HG03097 (cell line): Measurements from ENCODE around the gene PORCN.
A peak's percentile ranks its signal among the peaks of the same experiment; 100 is the strongest.

ENCODE experiments used
- ATAC-seq: cut with Tn5 transposase; IDR thresholded peaks from one replicate; pipeline ENCODE4 v1.9.1; 2021; ENCODE audit not compliant: unreplicated experiment, low FRiP score

PORCN gene

DNA sequence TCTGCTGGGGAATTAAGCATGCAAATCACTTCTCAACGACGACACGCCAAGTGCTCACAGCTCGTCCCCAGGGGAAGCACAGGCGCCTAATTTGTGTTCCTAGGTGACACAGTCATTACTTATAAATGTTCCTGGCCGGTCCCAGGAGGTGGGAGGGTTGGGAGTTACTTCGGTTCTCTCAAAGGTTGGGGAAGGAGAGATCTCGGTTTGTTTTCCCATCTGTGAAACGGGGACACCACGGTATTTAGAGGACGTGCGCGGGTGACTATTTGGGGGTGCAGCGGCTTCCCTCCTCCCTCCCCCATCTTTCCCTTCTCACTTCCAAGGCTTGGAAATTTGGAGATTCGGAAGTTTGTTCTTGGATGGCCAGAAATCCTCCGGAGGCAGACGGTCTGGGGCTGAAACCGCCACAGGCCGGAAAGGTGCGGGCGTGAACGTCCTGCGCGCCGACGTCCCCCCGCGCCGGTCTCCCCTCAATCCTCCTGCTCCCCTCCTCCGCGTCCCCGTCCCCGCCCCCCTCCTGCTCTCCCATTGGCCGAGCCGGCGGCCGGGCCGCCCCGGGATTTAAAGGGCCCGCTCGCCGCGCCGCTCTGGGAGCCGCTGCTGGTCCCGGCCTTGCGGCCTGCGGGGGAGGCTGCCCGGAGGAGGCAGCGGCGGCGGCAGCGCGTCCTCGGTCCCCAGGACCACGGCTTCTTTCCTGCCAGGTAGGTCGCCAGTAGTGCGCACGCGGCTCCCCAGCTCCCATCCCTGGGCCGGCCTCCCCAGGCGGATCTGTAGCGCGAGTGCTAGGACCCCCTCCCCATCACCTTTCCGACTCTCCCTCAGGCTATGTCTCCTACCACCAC lies at the start of gene PORCN:
Gene PORCN (plus strand): TSS at position 593 of the 845 bp plus-strand sequence. CDS start 829 bp downstream, outside the sequence.
- ATAC-seq = peak; percentile 56

- ATAC-seq = no peak
Measured at GRCh38 chrX:48459483-48459882, 49.3 kb upstream of the PORCN start.

DNA sequence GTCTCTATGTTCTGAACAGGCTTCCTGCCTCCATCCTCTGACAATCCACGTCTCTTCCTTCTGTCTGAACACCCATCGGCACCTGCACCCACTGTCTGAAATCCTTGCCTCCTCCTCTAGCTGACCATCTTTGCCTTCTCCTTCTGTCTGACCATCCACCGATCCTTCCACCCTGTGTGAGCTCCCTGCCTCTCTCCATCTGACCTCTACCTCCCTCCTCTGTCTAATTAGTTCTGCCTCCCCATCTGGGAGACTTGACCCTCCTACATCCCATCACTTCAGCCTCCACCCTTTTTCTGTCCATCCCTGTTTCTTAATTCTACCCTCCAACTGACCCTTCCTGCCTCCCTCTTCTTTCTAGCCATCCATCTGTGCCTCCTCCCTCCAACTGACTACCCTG lies 48.8 kb upstream of the PORCN start:
- ATAC-seq = no peak

GRCh38 chrX:48460606-48461005 lies 48.2 kb upstream of the PORCN start:
- ATAC-seq = no peak

- ATAC-seq = no peak
Measured at GRCh38 chrX:48461830-48462229, 47.0 kb upstream of the PORCN start.

- ATAC-seq = no peak
Measured at GRCh38 chrX:48465336-48465933, 43.4 kb upstream of the PORCN start.

DNA sequence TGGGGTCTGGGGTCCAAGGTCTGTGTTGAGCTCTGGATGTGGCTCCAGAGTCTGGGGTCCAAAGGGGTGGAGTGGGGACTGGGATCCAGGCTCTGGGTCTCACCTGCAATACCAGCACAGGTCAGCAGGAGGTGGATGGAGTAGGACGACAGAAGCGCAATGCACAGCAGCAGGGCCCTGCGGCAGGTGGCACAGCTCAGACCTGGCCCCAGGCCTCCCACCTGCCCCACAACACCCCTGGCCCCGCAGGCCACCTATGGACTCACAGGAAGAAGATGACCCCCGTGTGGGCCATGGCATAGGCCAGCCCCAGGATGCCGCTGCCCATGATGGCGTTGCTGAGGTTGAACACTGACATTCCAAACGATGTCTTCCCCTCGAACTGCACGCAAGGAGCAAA lies 42.1 kb upstream of the PORCN start:
- ATAC-seq = no peak

- no peak for ATAC-seq
Measured at GRCh38 chrX:48467281-48467761, 41.5 kb upstream of the PORCN start.

GRCh38 chrX:48468247-48468671 lies 40.5 kb upstream of the PORCN start:
- no peak for ATAC-seq

GRCh38 chrX:48468693-48469691 lies 39.8 kb upstream of the PORCN start:
- no peak for ATAC-seq

DNA sequence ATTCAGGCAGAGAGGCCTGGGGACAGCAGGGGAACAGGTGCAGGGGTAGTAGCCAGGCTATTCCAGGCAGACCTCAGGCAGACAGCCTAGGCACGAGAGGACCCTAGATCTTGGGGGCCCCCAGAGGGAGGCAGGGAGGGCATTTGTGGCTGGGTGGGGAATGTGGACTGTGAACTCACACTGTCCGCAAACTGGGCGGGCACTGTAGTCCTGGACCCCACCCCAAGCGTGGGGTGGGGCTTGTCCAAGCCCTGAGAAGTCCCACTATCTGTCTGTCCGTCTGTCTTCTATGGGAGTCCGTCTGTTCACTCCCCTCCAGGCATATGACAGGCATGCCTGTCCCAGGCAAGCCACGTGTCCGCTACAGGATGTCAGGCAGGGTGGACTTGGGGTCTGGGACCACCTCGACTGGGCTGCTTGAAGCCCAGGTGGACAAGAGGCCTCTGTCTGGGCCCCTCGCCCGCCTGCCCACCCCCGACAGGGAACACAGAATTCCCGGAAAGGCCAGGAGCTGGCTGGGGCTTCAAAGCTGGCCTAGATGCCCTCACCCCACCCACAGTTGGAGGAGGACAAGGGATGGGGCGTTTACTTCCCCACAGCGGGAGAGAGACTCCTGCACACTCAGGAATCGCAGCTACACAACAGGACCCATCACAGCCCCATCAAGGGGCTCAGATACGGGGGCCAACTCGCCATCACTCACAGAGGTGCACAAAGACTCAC lies 38.5 kb upstream of the PORCN start, which contains the start of gene SLC38A5:
Gene SLC38A5 (minus strand): TSS at position 151 of the 723 bp plus-strand sequence. CDS start 2,336 bp downstream, outside the sequence.
- ATAC-seq = no peak

- no peak for ATAC-seq
Measured at GRCh38 chrX:48470833-48471118, 38.0 kb upstream of the PORCN start.

DNA sequence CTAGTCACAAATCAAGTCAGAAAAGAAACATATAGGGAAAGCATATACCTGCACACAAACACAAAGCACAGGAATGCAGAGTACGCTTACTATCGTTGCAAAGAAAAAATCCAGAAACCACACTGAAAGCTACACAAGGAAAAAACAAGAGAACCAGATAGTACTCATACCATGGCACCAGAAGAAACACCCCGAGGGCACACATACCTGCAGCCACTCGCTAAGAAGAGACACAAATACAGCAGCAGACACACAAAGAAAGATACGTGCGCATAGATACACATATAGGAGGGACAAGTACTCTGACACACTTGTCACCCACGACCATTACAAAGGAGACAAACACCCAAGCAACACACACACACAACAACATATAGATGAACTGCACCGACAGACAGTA lies 37.3 kb upstream of the PORCN start:
- no peak for ATAC-seq

- ATAC-seq = no peak
Measured at GRCh38 chrX:48472225-48472624, 36.6 kb upstream of the PORCN start.

DNA sequence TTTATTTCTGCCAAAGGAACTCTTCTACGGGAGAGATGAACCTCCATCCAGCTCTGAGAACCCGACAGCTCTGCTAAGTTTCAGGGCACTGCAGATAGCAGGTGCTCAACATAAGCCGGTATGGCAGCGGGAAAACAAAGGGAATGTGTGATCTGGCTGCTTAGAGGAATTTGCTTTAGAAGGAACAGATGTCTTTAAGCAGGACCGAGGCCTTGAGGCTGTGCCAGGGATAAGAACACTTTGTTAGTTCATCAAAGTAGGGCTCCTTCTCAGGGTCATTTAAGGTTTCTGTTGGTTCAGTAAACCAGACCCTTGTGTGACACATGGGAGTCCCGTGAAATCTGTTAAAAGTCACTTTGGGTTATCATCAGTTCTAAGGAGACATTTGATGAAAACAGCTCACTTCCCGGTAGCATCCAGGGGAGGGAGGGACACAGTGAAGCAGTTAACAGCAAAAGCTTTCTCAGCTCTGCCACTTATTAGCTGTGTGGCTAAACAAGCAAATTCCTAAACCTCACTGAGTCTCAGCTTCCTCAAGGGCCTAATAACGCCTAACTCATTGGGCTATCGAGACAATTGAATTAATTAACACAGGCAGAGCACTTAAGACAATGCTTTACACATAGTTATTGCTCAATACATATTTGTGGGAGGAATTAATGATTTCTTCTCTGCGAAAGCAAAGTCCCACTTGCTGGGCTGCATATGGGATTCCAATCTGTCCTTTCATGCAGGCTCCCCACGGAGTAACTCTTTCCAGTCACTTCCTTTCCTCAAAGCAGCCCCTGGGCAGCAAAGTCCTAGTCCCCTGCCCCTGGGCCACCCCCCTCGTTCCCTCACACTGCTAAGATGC lies 35.7 kb upstream of the PORCN start:
- no peak for ATAC-seq

DNA sequence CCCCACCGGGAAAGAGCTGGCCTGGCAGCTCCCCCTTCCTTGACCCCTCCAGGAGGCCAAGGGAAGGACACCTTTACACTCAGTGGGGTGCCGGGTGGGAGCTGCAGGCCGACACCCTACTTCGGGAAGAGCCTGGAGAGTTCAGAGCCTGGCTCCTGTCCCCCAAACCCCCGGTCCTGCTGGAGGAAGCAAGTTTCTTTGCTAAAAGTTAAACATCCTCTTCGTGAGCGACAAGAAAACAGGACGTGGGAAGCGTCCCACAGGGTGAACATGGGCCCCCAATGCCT lies 35.1 kb upstream of the PORCN start:
- no peak for ATAC-seq

- ATAC-seq = no peak
Measured at GRCh38 chrX:48474127-48474526, 34.7 kb upstream of the PORCN start.

DNA sequence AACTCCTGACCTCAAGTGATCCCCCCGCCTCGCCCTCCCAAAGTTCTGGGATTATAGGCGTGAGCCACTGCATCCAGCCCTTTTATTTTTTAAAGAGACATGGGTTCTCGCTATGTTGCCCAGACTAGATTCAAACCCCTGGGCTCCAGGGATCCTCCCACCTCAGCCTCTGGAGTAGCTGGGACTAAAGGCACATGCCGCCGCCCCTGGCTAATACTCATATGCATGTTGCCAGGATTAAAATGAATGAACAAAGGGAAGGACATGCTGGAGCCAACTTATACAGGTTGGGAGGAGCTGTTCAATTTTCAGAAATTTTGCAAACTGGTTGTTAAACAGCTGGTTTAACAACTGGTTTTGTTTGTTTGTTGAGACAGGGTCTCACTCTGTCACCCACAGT lies 34.2 kb upstream of the PORCN start:
- no peak for ATAC-seq

GRCh38 chrX:48475296-48475695 lies 33.5 kb upstream of the PORCN start:
- ATAC-seq = no peak
